WTC11 (cell line): ENCODE results near the gene LHFPL6. TPM values are rescaled to one million over a fixed set of nuclear protein-coding genes. Genes with fewer than 3 reads are reported as not detected.

Source experiments
- ATAC-seq: fragments of 200-7000 bp; cut with Tn5 transposase; 2 replicates; pipeline ENCODE4 v1.10.0; 2021; ENCODE audit warnings: mild to moderate bottlenecking, moderate library complexity
- CTCF ChIA-PET: fragments of 300-600 bp; sonication (Branson Sonifier 250); formaldehyde crosslinking; loops from one replicate; lab custom pipeline; 2021; ENCODE audit warnings: antibody characterized with exemption; lab: Charles Lee
- POLR2A ChIA-PET: fragments of 350-600 bp; sonication (Branson Sonifier 250); formaldehyde crosslinking; loops from one replicate; lab custom pipeline; 2021; ENCODE audit warnings: antibody characterized with exemption; lab: Charles Lee
- DNase-seq: peaks from one replicate; pipeline ENCODE4 v3.0.0; 2021; ENCODE audit warnings: low spot score
- H3K27ac Mint-ChIP-seq: 2 replicates; pipeline ENCODE4 v1.8.0; 2021; ENCODE audit warnings: mixed read lengths
- H3K27me3 Mint-ChIP-seq: 2 replicates; pipeline ENCODE4 v1.8.0; 2021; ENCODE audit warnings: low read depth, mild to moderate bottlenecking, moderate library complexity, mixed read lengths
- H3K36me3 Mint-ChIP-seq: 2 replicates; pipeline ENCODE4 v1.8.0; 2021; ENCODE audit warnings: mixed read lengths
- H3K4me1 Mint-ChIP-seq: 2 replicates; pipeline ENCODE4 v1.8.0; 2022; ENCODE audit warnings: mixed read lengths
- H3K4me3 Mint-ChIP-seq: 2 replicates; pipeline ENCODE4 v1.8.0; 2021; ENCODE audit warnings: mild to moderate bottlenecking, moderate library complexity, mixed read lengths
- H3K9me3 Mint-ChIP-seq: 2 replicates; pipeline ENCODE4 v1.8.0; 2021; ENCODE audit warnings: mixed read lengths
- CREM ChIP-seq: sonication (generic); formaldehyde crosslinking; IDR thresholded peaks from 2 replicates; pipeline ENCODE4 v1.8.1; 2022; ENCODE audit warnings: mild to moderate bottlenecking, missing genetic modification reagents, moderate library complexity
- ERG ChIP-seq: fragments of 250-450 bp; sonication (Bioruptor Pico); IDR thresholded peaks from 2 replicates; pipeline ENCODE4 v1.8.0; 2021; ENCODE audit warnings: mild to moderate bottlenecking
- FOXJ3 ChIP-seq: sonication (generic); formaldehyde crosslinking; IDR thresholded peaks from 2 replicates; pipeline ENCODE4 v1.9.0; 2021; ENCODE audit warnings: missing genetic modification reagents, mild to moderate bottlenecking, borderline replicate concordance
- FOXK1 ChIP-seq: sonication (generic); formaldehyde crosslinking; IDR thresholded peaks from 2 replicates; pipeline ENCODE4 v1.8.0; 2022; ENCODE audit warnings: mild to moderate bottlenecking, moderate library complexity, missing genetic modification reagents
- FOXP1 ChIP-seq: sonication (generic); formaldehyde crosslinking; IDR thresholded peaks from 2 replicates; pipeline ENCODE4 v1.8.0; 2022; ENCODE audit warnings: missing genetic modification reagents, mild to moderate bottlenecking, moderate library complexity, borderline replicate concordance
- GTF2I ChIP-seq: fragments of 250-450 bp; sonication (Bioruptor Pico); conservative IDR thresholded peaks from 2 replicates; pipeline ENCODE4 v1.4.0; 2021; ENCODE audit warnings: mild to moderate bottlenecking
- HMGA2 ChIP-seq: fragments of 250-450 bp; sonication (Bioruptor Pico); IDR thresholded peaks from 2 replicates; pipeline ENCODE4 v1.4.0; 2021; ENCODE audit warnings: mild to moderate bottlenecking, moderate library complexity
- JAZF1 ChIP-seq: fragments of 250-450 bp; sonication (Bioruptor Pico); IDR thresholded peaks from 2 replicates; pipeline ENCODE4 v1.9.0; 2021; ENCODE audit warnings: moderate library complexity, mild to moderate bottlenecking, inconsistent platforms
- MXD4 ChIP-seq: fragments of 250-450 bp; sonication (Bioruptor Pico); IDR thresholded peaks from 2 replicates; pipeline ENCODE4 v1.8.0; 2021; ENCODE audit warnings: mild to moderate bottlenecking, moderate library complexity, borderline replicate concordance
- MYBL2 ChIP-seq: sonication (generic); formaldehyde crosslinking; IDR thresholded peaks from 2 replicates; pipeline ENCODE4 v1.8.1; 2023; ENCODE audit warnings: mild to moderate bottlenecking, moderate library complexity, missing genetic modification reagents
- NFATC4 ChIP-seq: fragments of 250-450 bp; sonication (Bioruptor Pico); IDR thresholded peaks from 2 replicates; pipeline ENCODE4 v1.9.0; 2021; ENCODE audit warnings: mild to moderate bottlenecking
- NFE2L1 ChIP-seq: sonication (generic); formaldehyde crosslinking; IDR thresholded peaks from 2 replicates; pipeline ENCODE4 v1.8.1; 2023; ENCODE audit warnings: missing genetic modification reagents
- OVOL2 ChIP-seq: fragments of 250-450 bp; sonication (Bioruptor Pico); IDR thresholded peaks from 2 replicates; pipeline ENCODE4 v1.9.0; 2021; ENCODE audit warnings: mild to moderate bottlenecking, borderline replicate concordance
- SMAD3 ChIP-seq: sonication (generic); formaldehyde crosslinking; IDR thresholded peaks from 2 replicates; pipeline ENCODE4 v1.8.0; 2022; ENCODE audit warnings: missing genetic modification reagents, mild to moderate bottlenecking, borderline replicate concordance
- SMAD4 ChIP-seq: sonication (generic); formaldehyde crosslinking; IDR thresholded peaks from 2 replicates; pipeline ENCODE4 v1.8.0; 2022; ENCODE audit warnings: mild to moderate bottlenecking, missing genetic modification reagents
- TP53 ChIP-seq: sonication (generic); formaldehyde crosslinking; IDR thresholded peaks from 2 replicates; pipeline ENCODE4 v1.8.1; 2023; ENCODE audit warnings: mild to moderate bottlenecking, missing genetic modification reagents
- USF2 ChIP-seq: sonication (generic); formaldehyde crosslinking; IDR thresholded peaks from 2 replicates; pipeline ENCODE4 v1.8.1; 2023; ENCODE audit warnings: mild to moderate bottlenecking, missing genetic modification reagents, moderate library complexity
- ZMAT4 ChIP-seq: fragments of 250-450 bp; sonication (Bioruptor Pico); IDR thresholded peaks from 2 replicates; pipeline ENCODE4 v1.9.0; 2021; ENCODE audit warnings: mild to moderate bottlenecking
- ZNF232 ChIP-seq: sonication (generic); formaldehyde crosslinking; IDR thresholded peaks from 2 replicates; pipeline ENCODE4 v1.8.0; 2022; ENCODE audit warnings: mild to moderate bottlenecking, missing genetic modification reagents
- ZNF317 ChIP-seq: sonication (generic); formaldehyde crosslinking; IDR thresholded peaks from 2 replicates; pipeline ENCODE4 v1.8.1; 2023; ENCODE audit warnings: low read depth, mild to moderate bottlenecking, moderate library complexity, missing genetic modification reagents, borderline replicate concordance
- ZNF532 ChIP-seq: fragments of 250-450 bp; sonication (Bioruptor Pico); IDR thresholded peaks from 2 replicates; pipeline ENCODE4 v1.9.0; 2021; ENCODE audit warnings: mild to moderate bottlenecking, borderline replicate concordance
- total RNA-seq: library from RNA; stranded (reverse); gene quantifications from 3 replicates; pipeline ENCODE4 v1.2.3, GENCODE V29; 2021
- TF ChIP-seq, protein P1 (sequence below): sonication (generic); formaldehyde crosslinking; conservative IDR thresholded peaks from 2 replicates; pipeline ENCODE4 v1.8.1; 2022; ENCODE audit warnings: mild to moderate bottlenecking, missing genetic modification reagents
- TF ChIP-seq, protein P2 (sequence below): sonication (generic); formaldehyde crosslinking; IDR thresholded peaks from 2 replicates; pipeline ENCODE4 v1.8.1; 2022; ENCODE audit warnings: low read depth, mild to moderate bottlenecking, moderate library complexity, missing genetic modification reagents, borderline replicate concordance
- TF ChIP-seq, protein P3 (sequence below): sonication (generic); formaldehyde crosslinking; IDR thresholded peaks from 2 replicates; pipeline ENCODE4 v1.8.0; 2022; ENCODE audit warnings: mild to moderate bottlenecking, missing genetic modification reagents
- TF ChIP-seq, protein P4 (sequence below): sonication (generic); formaldehyde crosslinking; IDR thresholded peaks from 2 replicates; pipeline ENCODE4 v1.8.0; 2022; ENCODE audit warnings: mild to moderate bottlenecking, missing genetic modification reagents

The LHFPL6 gene
- total RNA-seq, 1 experiment from 2014 or later: 4.5 TPM

GRCh38 chr13:39542361-39542760 is 60.6 kb downstream of the LHFPL6 start:
- CTCF ChIA-PET: no interaction called here
- H3K4me3 Mint-ChIP-seq: no peak overlapping the region
- no peak overlapping the region for H3K27ac Mint-ChIP-seq
- no peaks in the 10 kb centered on the region for H3K9me3 Mint-ChIP-seq
- TF ChIP-seq, protein P1, sequence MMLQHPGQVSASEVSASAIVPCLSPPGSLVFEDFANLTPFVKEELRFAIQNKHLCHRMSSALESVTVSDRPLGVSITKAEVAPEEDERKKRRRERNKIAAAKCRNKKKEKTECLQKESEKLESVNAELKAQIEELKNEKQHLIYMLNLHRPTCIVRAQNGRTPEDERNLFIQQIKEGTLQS (CRISPR knock-in tag): no peak
- TF ChIP-seq, protein P2, sequence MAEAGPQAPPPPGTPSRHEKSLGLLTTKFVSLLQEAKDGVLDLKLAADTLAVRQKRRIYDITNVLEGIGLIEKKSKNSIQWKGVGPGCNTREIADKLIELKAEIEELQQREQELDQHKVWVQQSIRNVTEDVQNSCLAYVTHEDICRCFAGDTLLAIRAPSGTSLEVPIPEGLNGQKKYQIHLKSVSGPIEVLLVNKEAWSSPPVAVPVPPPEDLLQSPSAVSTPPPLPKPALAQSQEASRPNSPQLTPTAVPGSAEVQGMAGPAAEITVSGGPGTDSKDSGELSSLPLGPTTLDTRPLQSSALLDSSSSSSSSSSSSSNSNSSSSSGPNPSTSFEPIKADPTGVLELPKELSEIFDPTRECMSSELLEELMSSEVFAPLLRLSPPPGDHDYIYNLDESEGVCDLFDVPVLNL (CRISPR knock-in tag): no peak
- TF ChIP-seq OVOL2 (CRISPR knock-in tag) (no peak), SMAD3 (no peak), USF2 (CRISPR knock-in tag) (no peak), NFATC4 (CRISPR knock-in tag) (no peak)
- TF ChIP-seq, protein P3, sequence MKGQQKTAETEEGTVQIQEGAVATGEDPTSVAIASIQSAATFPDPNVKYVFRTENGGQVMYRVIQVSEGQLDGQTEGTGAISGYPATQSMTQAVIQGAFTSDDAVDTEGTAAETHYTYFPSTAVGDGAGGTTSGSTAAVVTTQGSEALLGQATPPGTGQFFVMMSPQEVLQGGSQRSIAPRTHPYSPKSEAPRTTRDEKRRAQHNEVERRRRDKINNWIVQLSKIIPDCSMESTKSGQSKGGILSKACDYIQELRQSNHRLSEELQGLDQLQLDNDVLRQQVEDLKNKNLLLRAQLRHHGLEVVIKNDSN: no peak
- H3K4me1 Mint-ChIP-seq: peaks cover 12% of the 10 kb centered on the region
- ATAC-seq (no peak), DNase-seq (no peak)
- POLR2A ChIA-PET: no interaction called here
- H3K27me3 Mint-ChIP-seq: no peaks in the 10 kb centered on the region
- H3K36me3 Mint-ChIP-seq: no peaks in the 10 kb centered on the region

GRCh38 chr13:39540929-39541605 is 61.9 kb downstream of the LHFPL6 start:
- ATAC-seq (no peak), DNase-seq (no peak)
- H3K27ac Mint-ChIP-seq: no peak overlapping the region
- H3K9me3 Mint-ChIP-seq: no peaks in the 10 kb centered on the region
- ChIA-PET CTCF (interaction anchor here (0.6 kb wide), 1 partner anchor 124 kb away, joined by 3 read pairs; no protein-coding TSS in a partner anchor), POLR2A (no interaction called here)
- peaks cover 5% of the 10 kb centered on the region; the same call in 1 of the 2 replicates for H3K4me1 Mint-ChIP-seq
- no peaks in the 10 kb centered on the region for H3K27me3 Mint-ChIP-seq
- no peak overlapping the region for H3K4me3 Mint-ChIP-seq
- H3K36me3 Mint-ChIP-seq: no peaks in the 10 kb centered on the region
- no peak for TF ChIP-seq ZNF317 (CRISPR knock-in tag)
- no peak for TF ChIP-seq FOXK1 (CRISPR knock-in tag)
- TF ChIP-seq GTF2I: no peak
- no peak for TF ChIP-seq CREM (CRISPR knock-in tag)
- TF ChIP-seq, protein P4, sequence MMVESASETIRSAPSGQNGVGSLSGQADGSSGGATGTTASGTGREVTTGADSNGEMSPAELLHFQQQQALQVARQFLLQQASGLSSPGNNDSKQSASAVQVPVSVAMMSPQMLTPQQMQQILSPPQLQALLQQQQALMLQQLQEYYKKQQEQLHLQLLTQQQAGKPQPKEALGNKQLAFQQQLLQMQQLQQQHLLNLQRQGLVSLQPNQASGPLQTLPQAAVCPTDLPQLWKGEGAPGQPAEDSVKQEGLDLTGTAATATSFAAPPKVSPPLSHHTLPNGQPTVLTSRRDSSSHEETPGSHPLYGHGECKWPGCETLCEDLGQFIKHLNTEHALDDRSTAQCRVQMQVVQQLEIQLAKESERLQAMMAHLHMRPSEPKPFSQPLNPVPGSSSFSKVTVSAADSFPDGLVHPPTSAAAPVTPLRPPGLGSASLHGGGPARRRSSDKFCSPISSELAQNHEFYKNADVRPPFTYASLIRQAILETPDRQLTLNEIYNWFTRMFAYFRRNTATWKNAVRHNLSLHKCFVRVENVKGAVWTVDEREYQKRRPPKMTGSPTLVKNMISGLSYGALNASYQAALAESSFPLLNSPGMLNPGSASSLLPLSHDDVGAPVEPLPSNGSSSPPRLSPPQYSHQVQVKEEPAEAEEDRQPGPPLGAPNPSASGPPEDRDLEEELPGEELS (CRISPR knock-in tag): no peak
- no peak for TF ChIP-seq TP53 (CRISPR knock-in tag)
- TF ChIP-seq JAZF1 (CRISPR knock-in tag): no peak
- TF ChIP-seq FOXP1 (CRISPR knock-in tag): no peak
- no peak for TF ChIP-seq ZNF532 (CRISPR knock-in tag)
- no peak for TF ChIP-seq SMAD4 (CRISPR knock-in tag)
- TF ChIP-seq SMAD3: no peak
- no peak for TF ChIP-seq MXD4
- TF ChIP-seq ERG (CRISPR knock-in tag): no peak
- no peak for TF ChIP-seq HMGA2 (CRISPR knock-in tag)
- TF ChIP-seq MYBL2: no peak
- TF ChIP-seq FOXJ3: no peak
- TF ChIP-seq ZNF232 (CRISPR knock-in tag): no peak
- TF ChIP-seq ZMAT4 (CRISPR knock-in tag): no peak
- no peak for TF ChIP-seq NFE2L1 (CRISPR knock-in tag)
- TF ChIP-seq, all 79 proteins: peak for 0
